K562 (cell line): Measurements from ENCODE around the gene PAQR7. TPM values are rescaled to one million over a fixed set of nuclear protein-coding genes. Genes with fewer than 3 reads are reported as not detected.

Experiments used
- CBFB ChIP-seq: sonication (generic); formaldehyde crosslinking; IDR thresholded peaks from 2 replicates; pipeline ENCODE4 v1.4.0; 2020; ENCODE audit warnings: mild to moderate bottlenecking, missing genetic modification reagents
- CREBBP ChIP-seq: IDR thresholded peaks from one replicate; pipeline ENCODE4 v1.6.1; 2012; ENCODE audit warnings: low read depth, mild to moderate bottlenecking, control low read depth, inconsistent platforms, low read length
- ELF2 ChIP-seq: fragments of 250-450 bp; sonication (Bioruptor Pico); IDR thresholded peaks from 2 replicates; pipeline ENCODE4 v1.5.0; 2021; ENCODE audit warnings: mild to moderate bottlenecking
- IRF9 ChIP-seq: fragments of 450-650 bp; IDR thresholded peaks from 2 replicates; pipeline ENCODE4 v1.6.1; 2016; ENCODE audit warnings: missing biosample characterization, missing genetic modification characterization
- MYNN ChIP-seq, 2 experiments: sonication (generic); formaldehyde crosslinking in 1 of 2; IDR thresholded peaks; 2 replicates each; pipeline versions ENCODE4 v1.5.0 to v1.6.1; 2016 to 2020; ENCODE audit warnings: antibody characterized with exemption in 1 of 2, missing genetic modification reagents in 1 of 2
- NCOA6 ChIP-seq: fragments of 450-650 bp; IDR thresholded peaks from 2 replicates; pipeline ENCODE4 v1.6.1; 2017; ENCODE audit warnings: mild to moderate bottlenecking
- NR0B1 ChIP-seq: fragments of 450-650 bp; IDR thresholded peaks from one replicate; pipeline ENCODE4 v1.6.1; 2018; ENCODE audit warnings: mild to moderate bottlenecking, moderate library complexity; ENCODE audit not compliant: partially characterized antibody
- OTX1 ChIP-seq: fragments of 450-650 bp; formaldehyde crosslinking; IDR thresholded peaks from 2 replicates; pipeline ENCODE4 v1.4.0; 2022; ENCODE audit warnings: mild to moderate bottlenecking
- TCF3 ChIP-seq: sonication (generic); formaldehyde crosslinking; IDR thresholded peaks from 2 replicates; pipeline ENCODE4 v1.4.0; 2020; ENCODE audit warnings: mild to moderate bottlenecking, missing genetic modification reagents
- TOE1 ChIP-seq, 2 experiments: fragments of 450-650 bp in 1 of 2; sonication (generic) in 1 of 2; formaldehyde crosslinking in 1 of 2; IDR thresholded peaks; 2 replicates each; pipeline versions ENCODE4 v1.7.1 to v1.8.0; 2016 to 2022; ENCODE audit warnings: borderline replicate concordance in 2 of 2, mild to moderate bottlenecking in 2 of 2, antibody characterized with exemption in 1 of 2, inconsistent platforms in 1 of 2, low read depth in 1 of 2, missing genetic modification reagents in 1 of 2, moderate library complexity in 1 of 2
- ZEB2 ChIP-seq: fragments of 450-650 bp; IDR thresholded peaks from 2 replicates; pipeline ENCODE4 v1.6.1; 2016
- ZFP1 ChIP-seq: fragments of 450-650 bp; formaldehyde crosslinking; IDR thresholded peaks from 2 replicates; pipeline ENCODE4 v1.4.0; 2020; ENCODE audit warnings: mild to moderate bottlenecking, mixed read lengths
- ZFPM2 ChIP-seq: fragments of 250-450 bp; sonication (Bioruptor Pico); IDR thresholded peaks from 2 replicates; pipeline ENCODE4 v1.5.1; 2022; ENCODE audit warnings: mild to moderate bottlenecking
- ZNF274 ChIP-seq: IDR thresholded peaks from 2 replicates; pipeline ENCODE4 v1.6.1; 2011; ENCODE audit warnings: low read depth, mild to moderate bottlenecking, low read length, moderate library complexity, borderline replicate concordance
- ZNF395 ChIP-seq: fragments of 200-800 bp; sonication (Bioruptor generic); IDR thresholded peaks from 2 replicates; pipeline ENCODE4 v1.6.1; 2017; ENCODE audit warnings: missing genetic modification characterization, missing compliant biosample characterization
- ZNF408 ChIP-seq: fragments of 250-450 bp; sonication (Bioruptor Pico); IDR thresholded peaks from 2 replicates; pipeline ENCODE4 v1.4.0; 2020; ENCODE audit warnings: low read depth, mild to moderate bottlenecking, moderate library complexity
- ZNF444 ChIP-seq: fragments of 250-450 bp; sonication (Bioruptor Pico); IDR thresholded peaks from 2 replicates; pipeline ENCODE4 v1.4.0; 2020; ENCODE audit warnings: mild to moderate bottlenecking, moderate library complexity
- polyA plus RNA-seq, 8 experiments: library from polyadenylated mRNA; depleted of rRNA in 4 of 8; stranded (reverse) in 5 of 8; unstranded in 3 of 8; fragments of >200 nt; fragmentation: Nextera tagmentation in 2 of 8; fragmentation: Illumina TruSeq in 1 of 8; extraction: Ambion mirVana in 2 of 8; extraction: Trizol in 1 of 8; gene quantifications; 2 replicates each; pipeline versions ENCODE4 v1.2.1 to v1.2.3, GENCODE V29; 2011 to 2014; ENCODE audit warnings: inconsistent platforms in 1 of 8, missing spikeins in 1 of 8
- total RNA-seq, 7 experiments: library from RNA; depleted of rRNA in 6 of 7; stranded (reverse); fragments of >200 nt in 6 of 7; fragmentation: Illumina TruSeq in 2 of 7; extraction: Trizol in 2 of 7; gene quantifications; 2 replicates each; pipeline versions ENCODE4 v1.2.1 to v1.2.3, GENCODE V29; 2011 to 2021; ENCODE audit warnings: low replicate concordance in 1 of 7
- TF ChIP-seq, protein P1 (sequence below): fragments of 150-350 bp; IDR thresholded peaks from 2 replicates; pipeline ENCODE4 v1.6.1; 2014; ENCODE audit warnings: low read depth, mild to moderate bottlenecking, low read length, borderline replicate concordance
- TF ChIP-seq, protein P2 (sequence below): fragments of 250-450 bp; sonication (Bioruptor Pico); IDR thresholded peaks from 2 replicates; pipeline ENCODE4 v1.6.1; 2021; ENCODE audit warnings: mild to moderate bottlenecking

The PAQR7 gene
- total and polyA plus RNA-seq, 9 of the 15 experiments (the other 6 are each of a cell fraction or from before 2014, with no cell fraction given), result 1.1 to 5.2 (median 2.6) TPM

DNA sequence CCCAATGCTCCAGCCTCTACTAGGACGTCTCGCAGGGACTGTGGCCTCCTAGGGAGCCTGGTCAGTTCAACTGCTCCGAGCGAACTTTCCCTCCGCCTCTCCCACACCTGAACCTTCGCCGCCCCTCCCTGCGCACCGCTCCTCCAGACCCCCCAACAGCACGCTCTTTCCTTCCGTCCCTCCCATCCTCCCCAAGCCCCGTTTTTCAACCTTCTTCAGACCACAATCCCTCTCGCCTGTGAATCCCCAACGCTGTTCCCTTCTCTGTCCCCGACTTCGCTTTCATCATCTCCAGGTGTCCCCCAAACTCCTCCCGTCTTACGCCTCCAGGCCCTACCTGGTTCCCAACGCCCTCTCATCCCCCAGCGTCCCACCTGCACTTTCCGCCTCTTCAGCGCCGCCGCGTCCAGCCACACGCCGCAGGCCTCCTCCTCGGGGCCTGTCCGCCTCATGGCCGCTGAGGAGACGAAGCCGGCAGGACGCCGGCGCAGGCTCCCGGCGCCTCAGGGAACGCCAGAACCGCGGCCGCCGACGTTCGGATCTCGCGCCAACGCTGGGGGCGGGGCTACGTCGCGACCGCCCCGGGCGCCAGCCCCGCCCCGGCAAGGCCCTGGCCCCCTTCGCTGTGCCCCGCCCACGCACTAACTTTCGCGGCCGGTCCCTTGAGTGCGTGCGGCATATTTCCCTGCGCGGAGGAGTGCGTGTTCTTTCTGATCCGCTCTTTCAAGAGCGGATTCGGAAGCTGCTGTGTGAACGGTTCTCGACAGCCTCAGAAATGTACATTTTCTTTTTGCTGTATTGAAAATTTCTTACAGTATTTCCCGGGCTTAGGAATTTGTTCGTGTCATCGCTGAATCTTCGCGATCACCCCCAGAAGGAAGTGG lies 16.4 kb downstream of the PAQR7 start, which contains the start of gene AUNIP (continued):
- no peak for TF ChIP-seq ZNF274
- peak; percentile 95; the same call in 1 of the 2 replicates for TF ChIP-seq OTX1 (CRISPR knock-in tag)
- TF ChIP-seq CBFB (CRISPR knock-in tag), result peak; percentile 58; the same call in 1 of the 2 replicates
- peak; percentile 78 for TF ChIP-seq ZEB2
- peak; percentile 62; the same call in 1 of the 2 replicates for TF ChIP-seq NCOA6
- no peak for TF ChIP-seq MYNN (IDR thresholded peaks at IDR 0.05)
- no peak for TF ChIP-seq MYNN (CRISPR knock-in tag; IDR thresholded peaks at IDR 0.05)
- TF ChIP-seq, protein P1, sequence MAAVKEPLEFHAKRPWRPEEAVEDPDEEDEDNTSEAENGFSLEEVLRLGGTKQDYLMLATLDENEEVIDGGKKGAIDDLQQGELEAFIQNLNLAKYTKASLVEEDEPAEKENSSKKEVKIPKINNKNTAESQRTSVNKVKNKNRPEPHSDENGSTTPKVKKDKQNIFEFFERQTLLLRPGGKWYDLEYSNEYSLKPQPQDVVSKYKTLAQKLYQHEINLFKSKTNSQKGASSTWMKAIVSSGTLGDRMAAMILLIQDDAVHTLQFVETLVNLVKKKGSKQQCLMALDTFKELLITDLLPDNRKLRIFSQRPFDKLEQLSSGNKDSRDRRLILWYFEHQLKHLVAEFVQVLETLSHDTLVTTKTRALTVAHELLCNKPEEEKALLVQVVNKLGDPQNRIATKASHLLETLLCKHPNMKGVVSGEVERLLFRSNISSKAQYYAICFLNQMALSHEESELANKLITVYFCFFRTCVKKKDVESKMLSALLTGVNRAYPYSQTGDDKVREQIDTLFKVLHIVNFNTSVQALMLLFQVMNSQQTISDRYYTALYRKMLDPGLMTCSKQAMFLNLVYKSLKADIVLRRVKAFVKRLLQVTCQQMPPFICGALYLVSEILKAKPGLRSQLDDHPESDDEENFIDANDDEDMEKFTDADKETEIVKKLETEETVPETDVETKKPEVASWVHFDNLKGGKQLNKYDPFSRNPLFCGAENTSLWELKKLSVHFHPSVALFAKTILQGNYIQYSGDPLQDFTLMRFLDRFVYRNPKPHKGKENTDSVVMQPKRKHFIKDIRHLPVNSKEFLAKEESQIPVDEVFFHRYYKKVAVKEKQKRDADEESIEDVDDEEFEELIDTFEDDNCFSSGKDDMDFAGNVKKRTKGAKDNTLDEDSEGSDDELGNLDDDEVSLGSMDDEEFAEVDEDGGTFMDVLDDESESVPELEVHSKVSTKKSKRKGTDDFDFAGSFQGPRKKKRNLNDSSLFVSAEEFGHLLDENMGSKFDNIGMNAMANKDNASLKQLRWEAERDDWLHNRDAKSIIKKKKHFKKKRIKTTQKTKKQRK, result no peak
- TF ChIP-seq CREBBP, result no peak
- no peak for TF ChIP-seq NR0B1
- no peak for TF ChIP-seq ZNF444 (CRISPR knock-in tag)
- TF ChIP-seq TOE1 (IDR thresholded peaks at IDR 0.05; ENCODE audit: borderline replicate concordance), result peak; percentile 66
- TF ChIP-seq TOE1 (CRISPR knock-in tag; IDR thresholded peaks at IDR 0.05; ENCODE audit: borderline replicate concordance, low read depth), result 0 out of 2 replicates have a peak, but pooled peaks have one; percentile 14
- no peak for TF ChIP-seq ZFPM2
- TF ChIP-seq ELF2 (CRISPR knock-in tag), result peak; percentile 31; the same call in 1 of the 2 replicates
- no peak for TF ChIP-seq ZFP1 (CRISPR knock-in tag)
- peak; percentile 79 for TF ChIP-seq ZNF395 (CRISPR knock-in tag)
- TF ChIP-seq TCF3, result peak; percentile 42; the same call in 1 of the 2 replicates
- TF ChIP-seq, protein P2, sequence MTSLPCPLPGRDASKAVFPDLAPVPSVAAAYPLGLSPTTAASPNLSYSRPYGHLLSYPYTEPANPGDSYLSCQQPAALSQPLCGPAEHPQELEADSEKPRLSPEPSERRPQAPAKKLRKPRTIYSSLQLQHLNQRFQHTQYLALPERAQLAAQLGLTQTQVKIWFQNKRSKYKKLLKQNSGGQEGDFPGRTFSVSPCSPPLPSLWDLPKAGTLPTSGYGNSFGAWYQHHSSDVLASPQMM (CRISPR knock-in tag), result no peak
- TF ChIP-seq IRF9, result no peak
- TF ChIP-seq ZNF408 (CRISPR knock-in tag), result no peak
